Left colon (tissue), 2 donors: ENCODE measurements around the gene ANKRD33. TPM values are rescaled to one million over a fixed set of nuclear protein-coding genes. Genes with fewer than 3 reads are reported as not detected.
"Not testable (repeated sequence)": the region's sequence is repeated elsewhere in the genome, so short reads cannot be mapped to it uniquely, and the experiment has no call there.

Experiments used
- ATAC-seq: fragments of 200-7000 bp; cut with Tn5 transposase; one replicate; pipeline ENCODE4 v1.9.1; 2020; ENCODE audit warnings: mild to moderate bottlenecking, moderate library complexity
- DNase-seq, 2 donors: peaks; one replicate each; pipeline ENCODE4 v3.0.0-alpha.2; 2020
- intact Hi-C, 2 donors: fragments of 100-400 bp; cut with DNase I in 1 of 2; cut with micrococcal nuclease in 1 of 2; formaldehyde crosslinking; loops; one replicate each; pipeline versions ENCODE4 v1.11.2 to v1.14.0; 2022; cut with DNase I, micrococcal nuclease
- total RNA-seq, 2 donors: library from RNA; stranded (reverse); fragmentation: NEBNext Ultra II Directional; extraction: Animal tissue kit (Norgen Biotek cat#: 25700); gene quantifications; one replicate each; pipeline ENCODE4 v1.2.1, GENCODE V29; 2021
- donor health status: DM: no; HTN: no; CAD: no.
- donor health status: DM: yes; HTN: yes; CAD: no.

Gene ANKRD33
- total RNA-seq, 2 donors from 2014 or later, result not detected

DNA sequence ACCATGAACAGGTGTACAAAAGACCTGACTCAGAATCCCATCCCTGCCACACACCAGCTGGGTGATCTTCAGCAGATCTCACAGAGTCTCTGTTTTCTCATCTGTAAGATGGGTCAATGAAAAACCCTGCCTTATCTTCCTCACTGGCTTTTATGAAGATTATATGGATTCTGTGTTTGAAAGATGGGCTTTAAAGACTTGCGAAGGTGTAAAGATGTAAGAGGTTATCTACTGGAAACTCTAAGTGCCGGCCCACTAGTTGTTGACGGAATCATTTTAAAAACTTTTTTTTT, 15.3 kb upstream of the ANKRD33 start:
- DNase-seq, result no peak
- intact Hi-C loops, result no loop called here

DNA sequence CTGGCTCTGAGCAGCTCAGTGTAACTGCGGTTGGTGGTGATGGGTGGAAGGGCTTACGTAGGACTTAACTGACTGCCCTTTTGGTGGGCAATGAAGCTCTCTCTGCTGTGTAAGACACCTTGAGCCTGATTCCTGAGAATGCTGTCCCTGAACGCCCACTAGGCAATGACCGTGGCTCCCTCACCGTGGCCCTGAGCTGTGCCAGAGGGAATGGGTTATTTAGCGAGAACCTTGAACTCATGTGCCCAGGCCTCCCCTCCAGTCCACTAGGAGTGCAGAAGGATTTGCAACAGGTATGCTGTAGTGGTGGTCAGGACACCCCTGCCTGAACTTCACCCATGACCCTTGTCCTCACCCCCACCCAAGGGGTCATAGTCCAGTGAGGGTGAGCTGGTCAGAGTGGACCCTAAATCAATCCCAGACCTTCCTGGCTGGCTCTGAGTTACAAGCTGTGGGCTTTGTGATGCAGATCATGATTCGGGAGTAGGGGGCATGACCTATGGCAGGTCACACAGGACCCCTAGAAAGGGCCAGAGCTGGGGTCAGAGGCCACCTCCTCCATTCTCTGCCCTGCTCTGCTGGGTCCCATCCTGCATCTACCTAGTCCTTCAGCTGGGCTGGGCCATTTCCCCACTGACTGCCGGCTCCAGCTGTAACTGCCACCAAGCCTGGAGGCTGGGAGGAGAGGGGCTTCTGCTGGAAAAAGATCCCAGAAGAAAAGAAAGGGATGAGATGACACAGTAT, 14.5 kb upstream of the ANKRD33 start:
- intact Hi-C loops, result no loop called here
- ATAC-seq, result no peak
- DNase-seq, result no peak

More for the DNA sequence above, 15.3 kb upstream of the ANKRD33 start:
- ATAC-seq, result no peak

DNA sequence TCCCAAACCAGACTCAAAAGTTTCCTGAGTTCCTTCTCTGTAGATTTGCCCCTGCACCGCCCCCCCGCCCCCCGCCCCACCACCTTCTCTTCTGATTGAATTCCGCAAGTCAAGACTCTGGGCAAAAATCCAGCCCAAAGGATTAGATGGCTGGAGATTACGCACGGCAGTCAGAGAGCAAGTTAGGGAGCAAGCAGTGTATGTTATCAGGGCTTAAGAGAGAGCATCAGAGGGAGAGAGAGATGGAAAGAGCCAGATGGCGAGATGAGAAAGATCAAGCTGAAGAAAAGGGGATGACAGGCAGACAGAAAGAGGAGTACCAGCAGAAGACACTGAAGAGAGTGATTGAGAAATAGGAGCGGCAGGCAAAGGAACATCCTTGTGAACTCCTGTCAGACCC, 13.9 kb upstream of the ANKRD33 start:
- intact Hi-C loops, result no loop called here
- DNase-seq (no peak), ATAC-seq (no peak)

DNA sequence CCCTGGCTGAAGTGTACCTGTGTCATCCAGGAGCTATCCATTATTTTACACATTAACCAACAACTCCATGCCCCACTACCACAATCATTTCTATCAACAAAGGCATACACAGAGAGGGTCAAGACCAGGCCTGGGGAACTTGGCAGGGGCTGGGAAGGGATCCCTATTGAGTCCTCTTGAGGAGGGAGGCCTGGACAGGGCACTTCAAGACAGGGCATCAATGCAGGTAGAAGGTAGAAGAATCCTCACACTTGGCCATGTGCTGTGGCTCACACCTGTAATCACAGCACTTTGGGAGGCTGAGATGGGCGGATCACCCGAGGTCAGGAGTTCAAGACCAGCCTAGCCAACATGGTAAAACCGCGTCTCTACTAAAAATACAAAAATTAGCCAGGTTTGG, 13.4 kb upstream of the ANKRD33 start:
- intact Hi-C loops, result no loop called here
- DNase-seq (no peak), ATAC-seq (no peak)

DNA sequence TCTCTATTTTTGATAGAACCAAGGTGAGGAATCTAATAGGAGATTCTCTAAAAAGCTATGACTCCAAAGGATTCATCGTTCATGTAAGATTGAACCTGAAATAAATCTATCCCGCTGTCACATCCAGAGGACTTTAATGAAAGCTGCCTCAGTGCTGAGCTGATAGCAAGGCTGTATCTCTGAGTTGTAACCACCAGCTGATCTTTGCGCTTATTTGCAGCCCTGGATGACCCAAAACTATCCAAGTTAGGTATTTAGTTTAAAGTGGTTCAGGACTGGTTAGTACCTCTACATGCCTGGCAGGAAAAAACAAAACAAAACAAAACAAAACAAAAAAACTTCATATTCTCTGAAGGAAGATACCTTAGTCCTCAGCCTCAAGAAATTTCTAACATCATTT, 8.8 kb upstream of the ANKRD33 start:
- DNase-seq, result no peak
- intact Hi-C loops, result no loop called here
- no peak for ATAC-seq

DNA sequence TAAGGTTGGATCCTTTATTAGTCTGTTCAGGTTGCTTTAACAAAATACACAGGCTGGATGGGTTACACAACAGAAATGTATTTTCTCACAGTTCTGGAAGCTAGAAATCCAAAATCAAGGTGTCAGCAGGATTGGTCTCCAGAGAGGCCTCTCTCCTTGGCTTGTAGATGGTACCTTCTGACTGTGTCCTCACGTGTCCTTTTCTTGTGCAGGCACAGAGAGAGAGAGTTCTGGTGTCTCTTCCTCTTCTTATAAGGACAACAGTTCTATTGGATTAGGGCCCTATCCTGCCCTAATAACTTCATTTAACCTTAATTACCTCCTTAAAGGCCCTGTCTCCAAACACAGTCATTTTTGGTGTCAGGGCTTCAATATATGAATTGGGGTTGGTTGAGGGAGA, 4.6 kb upstream of the ANKRD33 start:
- peak in 1 of 2 donors; percentile 2 for DNase-seq
- intact Hi-C loops, result no loop called here
- ATAC-seq, result no peak

DNA sequence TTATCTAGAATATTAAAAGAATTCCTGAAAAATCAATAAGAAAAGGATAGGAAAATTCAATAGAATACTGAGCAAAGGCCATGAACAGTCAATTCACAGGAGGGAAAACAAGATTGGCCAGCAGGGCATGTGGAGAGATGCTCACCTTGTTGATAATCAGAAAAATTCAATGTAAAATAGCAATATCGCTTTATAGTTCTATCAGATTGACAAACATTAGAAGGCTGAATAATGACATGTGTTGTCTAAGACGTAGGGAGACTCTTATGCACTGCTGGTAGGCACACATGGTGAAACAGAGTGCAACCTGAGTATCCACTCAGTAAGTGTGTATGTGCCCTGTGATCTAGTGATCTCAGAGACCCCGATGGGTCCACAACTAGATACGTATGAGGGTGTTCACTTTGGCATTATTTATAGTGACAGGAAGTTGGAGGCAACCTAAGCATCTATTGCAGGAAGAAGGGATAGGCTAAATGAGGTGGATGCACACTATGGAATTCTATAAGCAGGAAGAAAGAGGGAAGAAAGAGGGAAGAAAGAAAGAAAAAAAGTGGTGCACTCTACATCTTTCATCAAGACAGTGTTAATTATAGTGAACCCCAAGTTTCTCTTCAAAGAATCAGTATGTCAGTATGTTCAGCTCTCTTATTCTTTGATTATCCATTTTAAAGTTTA, 3.8 kb upstream of the ANKRD33 start:
- peak in 1 of 2 donors; percentile 4 for DNase-seq
- intact Hi-C loops, result no loop called here
- no peak for ATAC-seq

DNA sequence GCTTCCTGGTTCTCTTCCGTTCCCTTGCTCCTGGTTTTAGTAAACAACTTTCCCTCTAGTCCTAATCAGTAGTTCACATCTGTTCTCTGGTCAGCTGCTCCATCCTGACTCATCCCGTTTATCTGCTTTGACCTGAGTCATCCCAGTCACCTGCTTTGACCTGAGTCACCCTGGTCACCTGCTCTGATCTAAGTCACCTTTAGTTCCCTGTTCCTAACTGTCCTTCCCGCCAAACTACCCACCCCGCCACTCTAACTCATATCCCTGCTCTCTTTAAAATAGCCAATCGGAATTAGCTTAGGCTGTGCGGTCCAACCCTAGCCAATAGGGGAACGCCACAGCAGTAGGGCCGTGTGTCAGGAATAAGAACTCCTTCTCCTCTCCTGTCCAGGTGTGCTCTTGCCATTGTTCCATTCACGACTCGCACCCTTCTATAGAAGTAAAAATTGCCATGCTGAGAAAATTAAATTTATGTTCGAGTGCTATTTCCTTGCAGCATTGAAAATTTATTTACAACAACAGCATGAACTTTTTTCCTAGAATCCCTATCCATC, 3.1 kb upstream of the ANKRD33 start:
- peak; percentile 64 for ATAC-seq
- DNase-seq, result peak in 1 of 2 donors; percentile 28
- intact Hi-C loops, result no loop called here

DNA sequence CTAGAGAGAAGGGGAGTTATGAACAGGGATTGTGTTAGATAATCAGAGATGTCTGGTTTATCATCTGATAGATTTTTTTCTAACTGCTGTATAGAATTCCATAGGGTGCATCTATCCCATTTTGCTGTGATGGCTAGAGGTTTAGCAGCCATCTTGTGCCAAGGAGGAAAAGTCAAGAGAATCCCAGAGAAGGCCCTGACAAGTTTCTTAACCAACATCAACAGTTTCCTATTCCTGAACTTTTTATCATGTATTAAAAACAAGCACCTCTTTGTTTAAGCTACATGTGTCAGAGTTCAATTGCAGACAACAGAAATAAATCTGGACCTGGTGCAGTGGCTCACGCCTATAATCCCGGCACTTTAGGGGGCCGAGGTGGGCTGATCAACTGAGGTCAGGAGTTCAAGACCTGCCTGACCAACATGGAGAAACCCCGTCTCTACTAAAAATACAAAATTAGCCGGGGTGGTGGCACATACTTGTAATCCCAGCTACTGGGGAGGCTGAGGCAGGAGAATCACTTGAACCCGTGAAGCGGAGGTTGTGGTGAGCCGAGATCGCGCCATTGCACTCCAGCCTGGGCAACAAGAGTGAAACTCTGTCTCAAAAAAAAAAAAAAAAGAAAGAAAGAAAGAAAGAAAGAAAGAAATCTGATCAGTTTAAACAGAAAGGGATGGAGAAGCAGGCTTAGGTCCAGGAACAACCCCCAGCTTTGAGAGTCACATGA, 2.4 kb upstream of the ANKRD33 start:
- intact Hi-C loops, ATAC-seq, DNase-seq: not testable (repeated sequence)

DNA sequence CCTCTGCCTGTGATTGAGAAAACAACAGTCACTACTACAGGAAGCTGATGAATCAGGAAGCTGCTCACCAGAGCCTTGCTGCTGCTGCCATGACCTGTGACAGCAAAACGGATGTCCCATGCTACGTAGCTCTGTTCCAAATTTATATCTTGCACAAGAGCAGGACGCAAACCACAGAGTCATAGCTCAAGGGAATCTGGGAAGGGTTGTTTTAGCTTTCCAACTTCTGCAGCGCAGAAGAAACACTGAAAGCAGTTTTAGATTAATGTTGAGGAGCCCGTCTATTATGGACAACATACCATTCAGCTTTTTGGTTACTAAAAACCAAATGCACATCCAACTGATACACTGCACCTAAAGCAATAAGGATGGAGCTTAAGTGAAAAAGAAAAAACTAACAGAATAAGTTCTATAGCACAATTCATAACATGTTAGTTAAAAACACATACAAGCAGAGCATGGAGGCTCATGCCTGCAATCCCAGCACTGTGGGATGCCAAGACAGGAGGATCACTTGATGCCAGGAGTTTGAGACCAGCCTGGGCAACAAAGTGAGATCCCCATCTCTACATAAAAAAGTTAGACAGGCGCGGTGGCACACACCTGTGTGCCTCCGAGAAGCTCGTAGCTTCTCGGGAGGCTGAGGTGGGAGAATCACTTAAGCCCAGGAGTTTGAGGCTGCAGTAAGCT, 1.7 kb upstream of the ANKRD33 start:
- peak; percentile 56 for ATAC-seq
- DNase-seq, result peak in 1 of 2 donors; percentile 77
- intact Hi-C loops, result no loop called here

DNA sequence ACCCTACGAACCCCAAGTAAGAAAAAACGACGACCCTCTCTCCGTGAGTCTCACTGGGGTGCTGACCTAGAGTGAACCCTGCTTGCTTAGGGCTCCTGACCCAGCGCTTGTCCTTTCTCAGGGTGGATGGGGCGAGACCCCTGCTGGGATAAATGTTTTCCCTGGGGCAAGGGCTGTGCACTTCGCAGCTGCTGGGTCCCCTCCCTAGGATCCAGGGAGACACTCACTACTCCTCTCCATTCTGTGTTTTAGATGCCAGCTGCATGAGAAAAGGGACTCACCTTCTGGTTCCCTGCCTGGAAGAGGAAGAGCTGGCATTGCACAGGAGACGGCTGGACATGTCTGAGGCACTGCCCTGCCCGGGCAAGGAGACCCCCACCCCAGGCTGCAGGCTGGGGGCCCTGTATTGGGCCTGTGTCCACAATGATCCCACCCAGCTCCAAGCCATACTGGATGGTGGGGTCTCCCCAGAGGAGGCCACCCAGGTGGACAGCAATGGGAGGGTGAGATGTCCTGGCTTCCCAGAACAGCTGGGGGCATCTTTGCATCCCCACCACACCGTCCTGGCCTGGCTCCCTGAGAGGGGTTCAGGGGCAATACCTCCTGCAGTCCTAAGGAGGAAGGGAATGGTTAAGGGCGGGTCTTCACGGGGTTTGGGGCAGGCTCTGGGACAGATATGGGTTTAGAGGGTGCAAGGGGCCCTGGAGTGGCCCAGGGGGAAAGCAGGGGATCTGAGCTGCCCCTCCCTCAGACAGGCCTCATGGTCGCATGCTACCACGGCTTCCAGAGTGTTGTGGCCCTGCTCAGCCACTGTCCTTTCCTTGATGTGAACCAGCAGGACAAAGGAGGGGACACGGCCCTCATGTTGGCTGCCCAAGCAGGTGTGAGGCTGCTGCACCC, 663 bp downstream of the ANKRD33 start:
- ATAC-seq, result peak; percentile 7
- DNase-seq, result no peak
- intact Hi-C loops, result no loop called here

DNA sequence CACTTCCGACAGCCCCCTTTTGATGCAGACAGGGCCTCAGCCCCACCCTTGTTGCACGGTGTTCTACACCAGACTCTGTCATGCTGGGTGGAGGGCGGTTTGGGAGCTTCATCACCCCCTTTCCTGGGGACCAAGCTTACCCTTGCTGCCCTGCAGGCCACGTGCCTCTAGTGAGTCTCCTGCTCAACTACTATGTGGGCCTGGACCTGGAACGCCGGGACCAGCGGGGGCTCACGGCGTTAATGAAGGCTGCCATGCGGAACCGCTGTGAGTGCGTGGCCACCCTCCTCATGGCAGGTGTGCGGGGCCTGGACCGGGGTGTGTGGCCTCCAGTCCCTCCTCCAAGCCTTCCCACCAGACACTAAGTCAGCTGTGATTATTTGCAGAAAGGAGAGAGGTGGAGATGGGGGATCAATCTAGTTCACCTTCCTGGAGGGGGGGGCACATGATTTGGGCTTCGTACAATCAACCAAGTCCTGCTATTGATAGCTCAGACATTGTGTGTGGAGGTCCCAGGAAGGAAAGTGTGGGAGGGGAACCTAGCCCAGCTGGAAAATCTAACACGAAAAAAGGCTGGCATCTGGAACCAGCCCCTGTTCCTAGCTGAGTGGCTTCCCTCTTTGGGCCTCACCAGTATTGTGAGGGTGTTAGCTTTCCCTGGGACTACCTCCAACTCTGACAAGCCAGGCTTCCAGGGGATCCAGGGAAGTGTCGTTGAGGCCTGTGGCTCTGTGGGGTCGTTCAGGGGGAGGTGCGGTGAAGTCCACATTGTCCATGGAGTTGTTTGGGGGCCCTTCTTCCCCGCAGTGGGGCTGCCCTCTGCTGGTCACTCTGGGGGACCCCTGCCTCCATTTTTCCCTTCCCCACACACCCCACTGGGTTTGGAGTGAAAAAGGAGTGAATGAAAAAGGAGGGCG, 1.6 kb downstream of the ANKRD33 start:
- intact Hi-C loops, result loop anchor here in 1 of 2 donors (5.0 kb wide), 1 partner anchor 93 kb away; no protein-coding TSS in a partner anchor
- no peak for DNase-seq
- no peak for ATAC-seq

DNA sequence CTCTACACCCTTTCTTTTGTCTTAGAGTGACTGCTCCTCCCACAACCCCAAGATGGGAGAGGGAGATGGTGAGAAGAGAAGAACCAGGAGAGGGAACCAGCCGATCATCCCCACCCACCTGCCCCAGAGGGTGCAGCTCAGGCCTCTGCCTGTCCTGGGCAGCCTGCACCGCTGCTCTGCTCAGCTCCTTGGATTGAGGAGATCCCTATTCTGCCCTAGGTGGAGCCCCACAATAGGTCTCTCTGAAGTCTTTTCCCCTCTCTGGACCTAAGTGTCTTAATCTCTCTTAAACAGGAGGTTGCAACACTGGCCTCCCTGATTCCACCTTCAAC, 2.2 kb downstream of the ANKRD33 start:
- no peak for ATAC-seq
- intact Hi-C loops, result loop anchor here in 1 of 2 donors (5.0 kb wide), 1 partner anchor 92 kb away; no protein-coding TSS in a partner anchor
- DNase-seq, result no peak

DNA sequence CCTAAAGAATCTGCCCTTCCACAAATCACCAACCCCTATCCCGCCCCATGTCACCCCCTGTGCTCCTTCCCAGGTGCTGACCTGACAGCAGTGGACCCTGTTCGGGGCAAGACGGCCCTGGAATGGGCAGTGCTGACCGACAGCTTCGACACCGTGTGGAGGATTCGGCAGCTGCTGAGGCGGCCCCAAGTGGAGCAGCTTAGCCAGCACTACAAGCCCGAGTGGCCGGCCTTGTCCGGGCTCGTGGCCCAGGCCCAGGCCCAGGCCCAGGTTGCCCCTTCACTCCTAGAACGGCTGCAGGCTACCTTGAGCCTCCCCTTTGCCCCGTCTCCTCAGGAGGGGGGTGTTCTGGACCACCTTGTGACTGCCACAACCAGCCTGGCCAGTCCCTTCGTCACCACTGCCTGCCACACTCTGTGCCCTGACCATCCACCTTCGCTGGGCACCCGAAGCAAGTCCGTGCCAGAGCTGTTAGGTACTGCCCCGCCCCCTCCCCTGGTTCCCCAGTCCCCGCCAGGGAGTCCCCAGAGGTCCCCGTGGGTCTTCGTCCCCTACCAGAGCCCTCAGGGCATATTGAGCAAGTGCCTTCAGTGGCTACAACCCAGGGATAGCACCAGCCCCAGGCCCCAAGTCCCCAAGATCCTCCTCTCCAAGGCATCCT, 2.7 kb downstream of the ANKRD33 start:
- ATAC-seq (no peak), DNase-seq (no peak)
- intact Hi-C loops, result loop anchor here in 1 of 2 donors (5.0 kb wide), 1 partner anchor 92 kb away; no protein-coding TSS in a partner anchor

DNA sequence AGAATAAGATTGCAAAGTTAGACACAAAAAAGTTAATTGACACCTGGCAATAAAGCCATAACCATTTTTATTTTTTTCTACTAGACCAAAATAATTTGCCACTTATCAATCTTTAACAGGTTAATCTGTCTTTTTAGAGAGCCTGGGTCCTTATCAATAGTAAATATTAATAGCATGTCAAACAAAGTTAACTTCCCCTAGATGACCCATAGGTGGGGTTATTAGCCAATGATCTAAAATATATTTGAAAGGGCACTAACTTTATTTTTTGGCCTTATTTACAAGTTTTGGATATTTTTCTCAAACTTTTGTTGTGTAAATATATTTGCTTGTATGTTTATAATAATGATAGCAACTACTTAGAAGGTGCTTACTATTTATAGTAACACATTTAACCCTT, 3.9 kb downstream of the ANKRD33 start:
- DNase-seq, result no peak
- intact Hi-C loops, result loop anchor here in 1 of 2 donors (5.0 kb wide), 1 partner anchor 90 kb away; no protein-coding TSS in a partner anchor
- no peak for ATAC-seq

DNA sequence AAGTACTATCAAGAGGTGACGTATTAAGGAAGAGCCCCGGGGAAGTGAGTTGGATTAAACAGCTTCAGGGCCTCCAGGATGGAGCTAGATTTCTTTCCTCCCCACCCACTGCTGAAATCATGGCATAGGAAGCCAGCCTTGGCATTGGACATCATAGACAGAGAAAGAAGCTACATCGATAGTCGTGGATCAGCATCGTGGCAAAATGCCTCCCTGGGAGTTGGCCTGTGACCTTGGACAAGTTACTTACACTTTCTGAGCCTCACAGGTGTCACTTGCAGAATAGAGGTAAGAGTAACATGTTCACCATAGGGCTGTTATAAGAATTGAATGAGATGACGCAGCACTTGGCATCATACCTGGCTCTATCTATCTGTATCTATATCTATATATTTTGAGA, 5.9 kb downstream of the ANKRD33 start:
- DNase-seq (no peak), ATAC-seq (no peak)
- intact Hi-C loops, result loop anchor here in 1 of 2 donors (5.0 kb wide), 1 partner anchor 89 kb away; no protein-coding TSS in a partner anchor
